ENCODE data around the gene SIGLEC7. TPM values are rescaled to one million over a fixed set of nuclear protein-coding genes. Genes with fewer than 3 reads are reported as not detected.

The SIGLEC7 gene
- total RNA-seq, 2 donors from 2014 or later, result 0.26 to 1.7 TPM

DNA sequence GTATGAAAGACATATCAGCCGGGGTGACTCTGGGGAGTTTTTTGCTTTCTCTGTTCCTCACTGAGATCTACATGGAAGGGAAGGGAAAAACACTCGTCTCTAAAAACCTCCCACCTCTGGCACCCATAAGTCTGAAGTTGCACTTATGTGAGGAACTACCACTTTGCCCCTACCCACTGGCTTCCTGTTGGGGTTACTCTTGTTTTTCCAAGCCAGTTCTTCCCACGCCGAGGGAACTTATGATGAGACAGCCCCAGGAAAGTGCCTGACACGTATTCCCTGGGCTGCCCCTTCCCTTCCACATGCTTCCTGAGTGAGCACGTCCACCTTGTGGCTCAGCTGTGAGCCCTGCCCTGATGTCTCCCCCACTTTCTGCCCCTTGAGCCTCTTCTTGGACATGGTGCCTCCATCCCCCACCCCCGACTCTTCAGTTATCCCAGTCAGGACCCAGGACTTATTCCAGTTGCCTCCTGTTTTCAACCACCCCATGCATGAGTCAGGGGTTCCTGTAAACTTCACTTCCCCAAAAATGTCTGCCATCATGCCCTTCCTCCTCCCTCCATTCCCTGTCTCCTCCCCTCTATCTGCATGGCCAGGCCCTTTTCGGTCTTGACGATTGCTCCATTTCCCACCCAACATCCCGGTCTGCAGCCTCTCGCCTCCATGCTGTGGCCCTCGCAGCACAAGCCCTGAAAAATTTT, 5.1 kb upstream of the SIGLEC7 start:
- no peak for DNase-seq (ENCODE audit: low spot score)
- no peaks in the 10 kb centered on the region for H3K27me3 ChIP-seq

DNA sequence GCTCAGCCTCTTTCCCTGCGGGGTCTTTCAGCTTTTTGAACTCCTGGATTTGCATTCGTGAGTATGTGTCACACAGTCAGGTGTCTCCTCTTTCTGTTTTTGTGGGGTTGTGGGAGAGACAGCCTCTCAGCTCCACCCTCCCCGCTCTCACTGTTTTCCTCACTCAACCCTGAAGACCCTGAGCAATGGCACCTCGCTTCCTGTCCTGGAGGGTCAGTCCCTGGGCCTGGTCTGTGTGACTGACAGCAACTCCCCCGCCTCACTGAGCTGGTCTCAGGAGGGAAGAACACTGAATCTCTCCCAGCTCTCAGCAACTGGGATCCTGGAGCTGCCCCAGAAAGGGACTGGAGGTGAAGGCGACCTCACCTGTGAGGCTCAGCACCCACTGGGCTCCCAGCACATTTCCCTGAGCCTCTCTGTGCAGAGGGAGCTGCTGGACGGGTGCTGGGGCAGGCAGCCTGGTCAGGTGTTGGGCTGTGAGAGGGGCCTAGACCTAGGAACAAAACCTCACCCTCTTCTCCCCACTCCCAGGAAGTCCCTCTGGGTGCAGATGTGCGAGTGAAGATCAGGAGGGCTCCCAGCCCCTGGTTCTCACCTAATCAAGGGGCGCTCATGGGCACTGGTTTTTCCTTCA, 4.2 kb upstream of the SIGLEC7 start:
- Histone ChIP-seq H3K27me3 (no peaks in the 10 kb centered on the region), H3K4me1 (peaks cover 0 to under 1% of the 10 kb centered on the region in 2 donors), H3K4me3 (no peak overlapping the region), H3K9me3 (no peaks in the 10 kb centered on the region), H3K36me3 (no peaks in the 10 kb centered on the region), H3K27ac (peak overlapping the region in 1 of 2 donors; percentile 23)
- no peak for TF ChIP-seq CTCF (IDR thresholded peaks at IDR 0.05)
- DNase-seq (ENCODE audit: low spot score), result no peak

More for the DNA sequence above, 5.1 kb upstream of the SIGLEC7 start:
- H3K4me3 ChIP-seq, result no peak overlapping the region
- H3K27ac ChIP-seq, result peak overlapping the region in 1 of 2 donors; percentile 36
- no peaks in the 10 kb centered on the region for H3K36me3 ChIP-seq
- peaks cover 0 to 10% of the 10 kb centered on the region in 2 donors for H3K4me1 ChIP-seq
- TF ChIP-seq CTCF (IDR thresholded peaks at IDR 0.05), result no peak
- no peaks in the 10 kb centered on the region for H3K9me3 ChIP-seq

GRCh38 chr19:51138549-51138979, 3.5 kb upstream of the SIGLEC7 start:
- Histone ChIP-seq H3K27ac (no peak overlapping the region), H3K36me3 (no peaks in the 10 kb centered on the region), H3K27me3 (no peaks in the 10 kb centered on the region), H3K4me1 (no peaks in the 10 kb centered on the region), H3K4me3 (no peak overlapping the region), H3K9me3 (no peaks in the 10 kb centered on the region)
- DNase-seq (ENCODE audit: low spot score), result peak; percentile 68
- no peak for TF ChIP-seq CTCF (IDR thresholded peaks at IDR 0.05)

DNA sequence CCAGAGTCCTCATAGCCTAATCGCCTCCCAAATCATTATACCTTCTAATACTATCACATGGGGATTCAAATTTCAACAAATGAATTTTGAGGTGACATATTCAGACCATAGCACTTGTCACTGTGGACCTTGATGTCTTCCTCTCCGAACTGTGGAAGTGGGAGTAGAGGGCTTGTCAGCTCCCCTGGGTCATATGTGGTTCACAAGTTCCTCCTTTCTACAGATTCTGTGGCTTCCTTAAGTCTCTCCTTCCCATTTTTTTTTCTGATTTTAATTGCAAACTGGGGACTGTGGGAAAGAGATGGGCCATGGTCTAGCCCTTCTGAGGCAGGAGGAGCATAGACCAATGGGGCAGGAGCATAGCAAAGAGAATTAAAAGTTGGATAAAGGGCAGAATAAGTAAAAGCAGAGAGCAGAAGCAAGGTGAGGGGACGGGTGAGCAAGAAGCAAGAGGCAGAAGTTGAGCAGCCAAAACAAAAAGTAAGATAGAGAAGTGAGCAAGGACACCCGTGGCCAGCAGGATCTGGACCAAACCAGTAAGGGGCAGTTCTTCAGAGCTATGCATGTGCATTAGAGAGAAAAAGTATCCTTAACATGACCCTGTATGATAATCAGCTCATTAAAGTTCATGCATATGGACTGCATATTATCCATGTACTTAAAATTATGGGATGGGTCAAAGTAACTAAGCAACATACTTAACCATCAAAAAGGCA, 2.6 kb upstream of the SIGLEC7 start:
- Histone ChIP-seq H3K27ac (no peak overlapping the region), H3K4me1 (no peaks in the 10 kb centered on the region)

DNA sequence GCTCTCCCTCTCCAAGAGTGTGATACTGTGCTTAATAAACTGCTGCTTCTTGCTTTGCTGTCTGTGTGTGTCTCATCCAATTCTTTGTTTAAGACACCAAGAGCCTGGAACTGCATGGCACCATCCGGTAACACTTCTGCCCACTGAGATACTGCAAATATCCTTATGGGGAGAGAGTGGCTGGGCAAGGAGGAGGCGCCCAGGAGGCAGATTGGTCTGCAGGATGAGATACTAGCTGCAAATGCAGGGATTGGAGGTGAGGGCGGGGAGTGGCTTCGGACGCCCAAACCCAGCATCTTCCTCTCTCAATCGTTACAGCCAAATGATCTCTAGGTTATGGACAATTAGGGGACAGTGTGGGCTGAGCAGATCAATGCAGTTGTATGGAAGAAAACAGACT, 1.7 kb upstream of the SIGLEC7 start:
- TF ChIP-seq CTCF (IDR thresholded peaks at IDR 0.05), result no peak
- no peaks in the 10 kb centered on the region for H3K4me1 ChIP-seq
- H3K27me3 ChIP-seq, result no peaks in the 10 kb centered on the region

More for the DNA sequence above, 2.6 kb upstream of the SIGLEC7 start:
- Histone ChIP-seq H3K36me3 (no peaks in the 10 kb centered on the region), H3K4me3 (no peak overlapping the region), H3K27me3 (no peaks in the 10 kb centered on the region), H3K9me3 (no peaks in the 10 kb centered on the region)
- no peak for DNase-seq (ENCODE audit: low spot score)
- TF ChIP-seq CTCF (IDR thresholded peaks at IDR 0.05), result no peak

More for the DNA sequence above, 1.7 kb upstream of the SIGLEC7 start:
- Histone ChIP-seq H3K27ac (no peak overlapping the region), H3K4me3 (no peak overlapping the region), H3K9me3 (no peaks in the 10 kb centered on the region), H3K36me3 (no peaks in the 10 kb centered on the region)
- DNase-seq (ENCODE audit: low spot score), result no peak

Data from right atrium auricular region (tissue), 2 donors.